H9 (cell line): ENCODE results near the gene DEFB132. TPM values are rescaled to one million over a fixed set of nuclear protein-coding genes. Genes with fewer than 3 reads are reported as not detected.

Experiments used
- DNase-seq: peaks from one replicate; pipeline ENCODE4 v3.0.0-alpha.2; 2017
- H2AFZ ChIP-seq: one replicate; pipeline ENCODE4 v1.6.1; 2013; ENCODE audit warnings: mild to moderate bottlenecking, low read length, control low read depth, moderate library complexity
- H2AK5ac ChIP-seq: 2 replicates; pipeline ENCODE4 v1.6.1; 2013; ENCODE audit warnings: low read length, control low read depth, mixed read lengths; ENCODE audit not compliant: insufficient read length
- H2BK120ac ChIP-seq: one replicate; pipeline ENCODE4 v1.6.1; 2013; ENCODE audit warnings: low read depth, mild to moderate bottlenecking, low read length, control low read depth, inconsistent platforms; ENCODE audit not compliant: poor library complexity, severe bottlenecking
- H2BK12ac ChIP-seq: 2 replicates; pipeline ENCODE4 v1.6.1; 2013; ENCODE audit warnings: low read length, control low read depth, mixed read lengths, low read depth; ENCODE audit not compliant: insufficient read length
- H2BK15ac ChIP-seq: 2 replicates; pipeline ENCODE4 v1.6.1; 2013; ENCODE audit warnings: low read depth, low read length, control low read depth
- H2BK20ac ChIP-seq: one replicate; pipeline ENCODE4 v1.6.1; 2013; ENCODE audit warnings: low read depth, mild to moderate bottlenecking, low read length, control low read depth, inconsistent platforms; ENCODE audit not compliant: poor library complexity, severe bottlenecking
- H2BK5ac ChIP-seq: 2 replicates; pipeline ENCODE4 v1.6.1; 2013; ENCODE audit warnings: low read length, control low read depth, mixed read lengths; ENCODE audit not compliant: insufficient read length
- H3K14ac ChIP-seq: 2 replicates; pipeline ENCODE4 v1.6.1; 2013; ENCODE audit warnings: low read length, control low read depth; ENCODE audit not compliant: insufficient read depth
- H3K18ac ChIP-seq: 2 replicates; pipeline ENCODE4 v1.6.1; 2013; ENCODE audit warnings: low read depth, mild to moderate bottlenecking, mixed read lengths, low read length, control low read depth; ENCODE audit not compliant: insufficient read length
- H3K23ac ChIP-seq: 2 replicates; pipeline ENCODE4 v1.6.1; 2013; ENCODE audit warnings: low read length, control low read depth, mixed read lengths, low read depth; ENCODE audit not compliant: insufficient read length
- H3K23me2 ChIP-seq: 2 replicates; pipeline ENCODE4 v1.6.1; 2013; ENCODE audit warnings: low read depth, mild to moderate bottlenecking, mixed read lengths, low read length, control low read depth; ENCODE audit not compliant: insufficient read length, poor library complexity, severe bottlenecking
- H3K27ac ChIP-seq: 2 replicates; pipeline ENCODE4 v1.5.1; 2013; ENCODE audit warnings: low read length, control low read depth, mixed read lengths, low read depth; ENCODE audit not compliant: insufficient read length
- H3K27me3 ChIP-seq: 2 replicates; pipeline ENCODE4 v1.6.1; 2013; ENCODE audit warnings: low read length, control low read depth, inconsistent platforms; ENCODE audit not compliant: insufficient read depth
- H3K4ac ChIP-seq: 2 replicates; pipeline ENCODE4 v1.6.1; 2013; ENCODE audit warnings: low read depth, mild to moderate bottlenecking, control low read depth, inconsistent platforms, low read length, moderate library complexity
- H3K4me1 ChIP-seq: 2 replicates; pipeline ENCODE4 v1.6.1; 2013; ENCODE audit warnings: low read length, control low read depth, inconsistent platforms; ENCODE audit not compliant: insufficient read depth
- H3K4me2 ChIP-seq: 2 replicates; pipeline ENCODE4 v1.6.1; 2013; ENCODE audit warnings: low read length, control low read depth, mixed read lengths; ENCODE audit not compliant: insufficient read length, insufficient read depth
- H3K56ac ChIP-seq: 2 replicates; pipeline ENCODE4 v1.6.1; 2013; ENCODE audit warnings: low read depth, mild to moderate bottlenecking, mixed read lengths, low read length, control low read depth; ENCODE audit not compliant: insufficient read length
- H3K79me1 ChIP-seq: 2 replicates; pipeline ENCODE4 v1.6.1; 2013; ENCODE audit warnings: low read depth, mild to moderate bottlenecking, moderate library complexity, low read length, control low read depth, inconsistent platforms; ENCODE audit not compliant: insufficient read depth, poor library complexity, severe bottlenecking
- H3K79me2 ChIP-seq: 2 replicates; pipeline ENCODE4 v1.6.1; 2013; ENCODE audit warnings: low read length, control low read depth, inconsistent platforms; ENCODE audit not compliant: insufficient read depth
- H3K9ac ChIP-seq: 2 replicates; pipeline ENCODE4 v1.6.1; 2013; ENCODE audit warnings: low read length, control low read depth, mixed read lengths; ENCODE audit not compliant: insufficient read length; ENCODE audit errors: extremely low read depth
- H3K9me3 ChIP-seq: one replicate; pipeline ENCODE4 v1.6.1; 2013; ENCODE audit warnings: low read depth, low read length, inconsistent platforms; ENCODE audit not compliant: control insufficient read depth
- H3T11ph ChIP-seq: one replicate; pipeline ENCODE4 v1.6.1; 2013; ENCODE audit warnings: mild to moderate bottlenecking, low read length, control low read depth, inconsistent platforms
- H4K20me1 ChIP-seq: one replicate; pipeline ENCODE4 v1.6.1; 2013; ENCODE audit not compliant: control insufficient read depth, insufficient read length, insufficient read depth
- H4K5ac ChIP-seq: 2 replicates; pipeline ENCODE4 v1.6.1; 2013; ENCODE audit warnings: low read depth, mild to moderate bottlenecking, mixed read lengths, low read length, control low read depth; ENCODE audit not compliant: insufficient read length
- H4K8ac ChIP-seq: replicated peaks from 2 replicates; pipeline ENCODE4 v1.6.1; 2013; ENCODE audit warnings: low read length, control low read depth, mixed read lengths, low read depth; ENCODE audit not compliant: insufficient read length
- H4K91ac ChIP-seq: 2 replicates; pipeline ENCODE4 v1.6.1; 2013; ENCODE audit warnings: low read depth, mild to moderate bottlenecking, moderate library complexity, mixed read lengths, low read length, control low read depth; ENCODE audit not compliant: insufficient read length
- H3K27ac Mint-ChIP-seq, 3 experiments: 2 replicates in 2 of 3; 3 replicates in 1 of 3; pipeline ENCODE4 v1.8.0; 2020 to 2021; ENCODE audit warnings: mixed read lengths in 3 of 3, mild to moderate bottlenecking in 1 of 3, moderate library complexity in 1 of 3
- H3K27me3 Mint-ChIP-seq: 2 replicates; pipeline ENCODE4 v1.8.0; 2021; ENCODE audit warnings: low read depth, mild to moderate bottlenecking, moderate library complexity, mixed read lengths
- H3K36me3 Mint-ChIP-seq, 3 experiments: 2 replicates in 2 of 3; 3 replicates in 1 of 3; pipeline ENCODE4 v1.8.0; 2020 to 2021; ENCODE audit warnings: low read depth in 3 of 3, mixed read lengths in 3 of 3; ENCODE audit not compliant: insufficient read depth in 1 of 3
- H3K4me1 Mint-ChIP-seq, 2 experiments: 2 replicates each; pipeline ENCODE4 v1.8.0; 2020; ENCODE audit warnings: mixed read lengths in 2 of 2
- H3K4me3 Mint-ChIP-seq, 2 experiments: 2 replicates in 1 of 2; 3 replicates in 1 of 2; pipeline ENCODE4 v1.8.0; 2020 to 2021; ENCODE audit warnings: mild to moderate bottlenecking in 2 of 2, mixed read lengths in 2 of 2, moderate library complexity in 1 of 2
- H3K9me3 Mint-ChIP-seq, 2 experiments: 2 replicates in 1 of 2; 3 replicates in 1 of 2; pipeline ENCODE4 v1.8.0; 2020; ENCODE audit warnings: mild to moderate bottlenecking in 2 of 2, mixed read lengths in 2 of 2, moderate library complexity in 1 of 2
- WGBS: extraction: QIAGEN DNeasy Blood & Tissue Kit; methylation state at CpG from one replicate; pipeline ENCODE4 v1.1.7; 2013; ENCODE audit warnings: missing lambda C conversion rate, low lambda C conversion rate, mixed read lengths; ENCODE audit not compliant: insufficient read length; ENCODE audit errors: extremely low coverage; 5-methylcytosine and 5-hydroxymethylcytosine counted together
- total RNA-seq: library from RNA; stranded (reverse); gene quantifications from 2 replicates; pipeline ENCODE4 v1.2.1, GENCODE V29; 2021
- TF ChIP-seq, protein P1 (sequence below): fragments of 200-600 bp; sonication (generic); conservative IDR thresholded peaks from 3 replicates; pipeline ENCODE4 v1.8.0; 2021; ENCODE audit warnings: antibody characterized with exemption, mild to moderate bottlenecking

The DEFB132 gene
- total RNA-seq, 1 experiment from 2014 or later = not detected

GRCh38 chr20:270517-270916 lies 13.0 kb downstream of the DEFB132 start:
- no peak overlapping the region for H3K4me3 Mint-ChIP-seq
- H3K4me1 ChIP-seq = no peaks in the 10 kb centered on the region
- no peak for DNase-seq

More at GRCh38 chr20:270517-270916, 13.0 kb downstream of the DEFB132 start:
- H3T11ph ChIP-seq = no peak overlapping the region
- no peak overlapping the region for H2BK5ac ChIP-seq
- no peak overlapping the region for H3K14ac ChIP-seq
- H3K9ac ChIP-seq = no peak overlapping the region
- H3K79me2 ChIP-seq = no peaks in the 10 kb centered on the region
- peaks cover 8% of the 10 kb centered on the region in 2 experiments for H3K4me1 Mint-ChIP-seq
- H3K27me3 Mint-ChIP-seq = peaks cover 35% of the 10 kb centered on the region
- H3K27me3 ChIP-seq = peaks cover 5% of the 10 kb centered on the region; the same call in 1 of the 2 replicates
- H3K27ac Mint-ChIP-seq = no peak overlapping the region
- no peak overlapping the region for H4K91ac ChIP-seq
- no peak overlapping the region for H4K5ac ChIP-seq
- no peaks in the 10 kb centered on the region for H3K23me2 ChIP-seq
- no peaks in the 10 kb centered on the region for H3K79me1 ChIP-seq
- no peak overlapping the region for H2AFZ ChIP-seq
- H3K36me3 Mint-ChIP-seq = peaks cover 4 to 11% (median 8%) of the 10 kb centered on the region in 3 experiments; a peak in 5 of 7 replicates
- H4K8ac ChIP-seq = no peak overlapping the region
- no peak overlapping the region for H2BK15ac ChIP-seq
- no peak overlapping the region for H2BK20ac ChIP-seq
- no peak overlapping the region for H2BK12ac ChIP-seq
- no peak overlapping the region for H3K18ac ChIP-seq
- TF ChIP-seq, protein P1, sequence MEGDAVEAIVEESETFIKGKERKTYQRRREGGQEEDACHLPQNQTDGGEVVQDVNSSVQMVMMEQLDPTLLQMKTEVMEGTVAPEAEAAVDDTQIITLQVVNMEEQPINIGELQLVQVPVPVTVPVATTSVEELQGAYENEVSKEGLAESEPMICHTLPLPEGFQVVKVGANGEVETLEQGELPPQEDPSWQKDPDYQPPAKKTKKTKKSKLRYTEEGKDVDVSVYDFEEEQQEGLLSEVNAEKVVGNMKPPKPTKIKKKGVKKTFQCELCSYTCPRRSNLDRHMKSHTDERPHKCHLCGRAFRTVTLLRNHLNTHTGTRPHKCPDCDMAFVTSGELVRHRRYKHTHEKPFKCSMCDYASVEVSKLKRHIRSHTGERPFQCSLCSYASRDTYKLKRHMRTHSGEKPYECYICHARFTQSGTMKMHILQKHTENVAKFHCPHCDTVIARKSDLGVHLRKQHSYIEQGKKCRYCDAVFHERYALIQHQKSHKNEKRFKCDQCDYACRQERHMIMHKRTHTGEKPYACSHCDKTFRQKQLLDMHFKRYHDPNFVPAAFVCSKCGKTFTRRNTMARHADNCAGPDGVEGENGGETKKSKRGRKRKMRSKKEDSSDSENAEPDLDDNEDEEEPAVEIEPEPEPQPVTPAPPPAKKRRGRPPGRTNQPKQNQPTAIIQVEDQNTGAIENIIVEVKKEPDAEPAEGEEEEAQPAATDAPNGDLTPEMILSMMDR = no peak
- H2BK120ac ChIP-seq = no peak overlapping the region
- no peak overlapping the region for H3K23ac ChIP-seq
- no peak overlapping the region for H3K27ac ChIP-seq
- no peaks in the 10 kb centered on the region for H4K20me1 ChIP-seq
- no CpG with 5 or more reads among the region's 5 CpGs for whole genome bisulfite sequencing
- H3K56ac ChIP-seq = no peak overlapping the region
- H3K4ac ChIP-seq = no peak overlapping the region
- H3K4me2 ChIP-seq = no peak overlapping the region
- peaks cover 0 to 3% of the 10 kb centered on the region in 2 experiments; a peak in 1 of 5 replicates for H3K9me3 Mint-ChIP-seq
- H2AK5ac ChIP-seq = no peak overlapping the region
- H3K9me3 ChIP-seq = no peaks in the 10 kb centered on the region
